Measurements from ENCODE around the gene XPC.

DNA sequence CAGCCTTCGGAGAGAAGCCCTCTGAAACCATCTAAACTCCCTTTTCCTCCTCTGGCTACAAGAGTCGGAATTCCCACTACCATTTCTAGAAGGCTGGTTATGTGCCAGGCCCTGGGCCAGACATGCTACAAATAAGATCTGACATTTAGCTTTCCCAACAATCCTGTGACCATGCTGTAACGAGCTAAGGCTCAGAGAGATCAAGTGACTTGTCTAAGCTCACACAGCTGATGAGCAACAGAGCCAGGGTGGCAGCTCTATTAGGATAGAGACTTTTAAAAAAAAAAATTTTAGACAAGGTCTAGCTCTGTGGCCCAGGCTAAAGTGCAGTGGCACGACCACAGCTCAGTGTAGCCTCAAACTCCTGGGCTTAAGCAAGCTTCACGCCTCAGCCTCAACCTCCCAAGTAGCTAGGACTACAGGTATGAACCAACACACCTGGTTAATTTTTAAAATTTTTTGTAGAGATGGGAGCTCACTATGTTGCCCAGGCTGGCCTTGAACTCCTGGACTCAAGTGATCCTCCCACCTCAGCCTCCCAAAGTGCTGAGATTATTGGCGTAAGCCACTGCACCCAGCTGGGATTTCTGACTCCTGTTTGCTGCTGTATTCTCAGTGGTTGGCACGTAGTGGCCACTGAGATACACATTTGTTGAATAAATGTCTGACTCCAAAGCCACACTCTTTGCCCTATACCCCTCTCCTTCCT lies 34.8 kb upstream of the XPC start:
- no peak for TF ChIP-seq POLR2A (IDR thresholded peaks at IDR 0.05)
- TF ChIP-seq, protein P1, sequence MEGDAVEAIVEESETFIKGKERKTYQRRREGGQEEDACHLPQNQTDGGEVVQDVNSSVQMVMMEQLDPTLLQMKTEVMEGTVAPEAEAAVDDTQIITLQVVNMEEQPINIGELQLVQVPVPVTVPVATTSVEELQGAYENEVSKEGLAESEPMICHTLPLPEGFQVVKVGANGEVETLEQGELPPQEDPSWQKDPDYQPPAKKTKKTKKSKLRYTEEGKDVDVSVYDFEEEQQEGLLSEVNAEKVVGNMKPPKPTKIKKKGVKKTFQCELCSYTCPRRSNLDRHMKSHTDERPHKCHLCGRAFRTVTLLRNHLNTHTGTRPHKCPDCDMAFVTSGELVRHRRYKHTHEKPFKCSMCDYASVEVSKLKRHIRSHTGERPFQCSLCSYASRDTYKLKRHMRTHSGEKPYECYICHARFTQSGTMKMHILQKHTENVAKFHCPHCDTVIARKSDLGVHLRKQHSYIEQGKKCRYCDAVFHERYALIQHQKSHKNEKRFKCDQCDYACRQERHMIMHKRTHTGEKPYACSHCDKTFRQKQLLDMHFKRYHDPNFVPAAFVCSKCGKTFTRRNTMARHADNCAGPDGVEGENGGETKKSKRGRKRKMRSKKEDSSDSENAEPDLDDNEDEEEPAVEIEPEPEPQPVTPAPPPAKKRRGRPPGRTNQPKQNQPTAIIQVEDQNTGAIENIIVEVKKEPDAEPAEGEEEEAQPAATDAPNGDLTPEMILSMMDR (IDR thresholded peaks at IDR 0.05): no peak
